Thymus (tissue), 11 donors: ENCODE measurements around the gene TBC1D10A. TPM values are rescaled to one million over a fixed set of nuclear protein-coding genes. Genes with fewer than 3 reads are reported as not detected.

ENCODE experiments used
- DNase-seq, 9 donors: peaks; one replicate each; pipeline ENCODE4 v3.0.0-alpha.2; 2013; ENCODE audit warnings: low spot score in 9 of 9, low read depth in 6 of 9, missing footprints in 1 of 9
- H3K27ac ChIP-seq, 2 donors: one replicate each; pipeline ENCODE4 v1.5.1; 2013; ENCODE audit warnings: control low read depth in 1 of 2, low read depth in 1 of 2, low read length in 1 of 2, mild to moderate bottlenecking in 1 of 2, moderate library complexity in 1 of 2
- H3K27me3 ChIP-seq, 2 donors: one replicate each; pipeline ENCODE4 v1.5.1; 2013; ENCODE audit warnings: low read length in 1 of 2; ENCODE audit not compliant: control insufficient read depth in 2 of 2, insufficient read depth in 1 of 2
- H3K36me3 ChIP-seq, 2 donors: one replicate each; pipeline ENCODE4 v1.5.1; 2013; ENCODE audit warnings: low read length in 1 of 2, mild to moderate bottlenecking in 1 of 2, moderate library complexity in 1 of 2; ENCODE audit not compliant: control insufficient read depth in 2 of 2, insufficient read depth in 2 of 2
- H3K4me1 ChIP-seq, 2 donors: one replicate each; pipeline ENCODE4 v1.5.1; 2013; ENCODE audit warnings: low read length in 2 of 2; ENCODE audit not compliant: control insufficient read depth in 2 of 2, insufficient read depth in 2 of 2
- H3K4me3 ChIP-seq, 2 donors: one replicate each; pipeline ENCODE4 v1.5.1; 2013; ENCODE audit warnings: low read length in 2 of 2, control low read depth in 1 of 2, mild to moderate bottlenecking in 1 of 2
- H3K9me3 ChIP-seq, 2 donors: one replicate each; pipeline ENCODE4 v1.5.1; 2013; ENCODE audit warnings: low read length in 1 of 2, mild to moderate bottlenecking in 1 of 2; ENCODE audit not compliant: control insufficient read depth in 2 of 2, insufficient read depth in 1 of 2
- whole genome bisulfite sequencing: extraction: QIAGEN DNeasy Blood & Tissue Kit; methylation state at CpG from one replicate; pipeline ENCODE4 v1.1.7; 2013; 5-methylcytosine and 5-hydroxymethylcytosine counted together
- polyA plus RNA-seq: library from polyadenylated mRNA; stranded (reverse); fragments of 200-250 nt; gene quantifications from one replicate; pipeline ENCODE4 v1.2.3, GENCODE V29; 2013
- total RNA-seq: library from RNA; stranded (reverse); fragments of 120-200 nt; gene quantifications from one replicate; pipeline ENCODE4 v1.2.4, GENCODE V29; 2013
- donor health status: healthy.

Gene TBC1D10A
- total and polyA plus RNA-seq, 2 donors = 25.6 to 39.0 TPM

DNA sequence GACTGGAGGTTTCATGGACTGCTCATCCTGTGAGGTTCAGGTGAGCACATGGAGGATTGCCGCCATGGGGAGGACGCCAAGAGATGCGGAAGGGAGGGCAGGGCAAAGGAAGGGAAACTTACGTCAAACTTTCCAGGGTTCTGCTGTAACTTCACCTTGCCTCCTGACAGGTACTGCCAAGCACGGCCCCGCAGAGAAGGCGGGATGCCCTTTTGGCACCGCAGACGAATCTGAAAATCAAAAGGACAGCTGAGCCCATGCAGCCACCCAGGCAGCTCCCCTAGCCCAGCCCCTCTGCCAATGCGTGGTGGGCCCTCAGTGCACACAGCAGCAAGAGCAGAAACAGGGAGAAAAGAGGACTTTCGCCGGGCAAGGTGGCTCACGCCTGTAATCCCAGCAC lies 27.4 kb downstream of the TBC1D10A start:
- WGBS = 97% methylated on average over 13 of the region's 13 CpGs
- H3K27me3 ChIP-seq = no peaks in the 10 kb centered on the region
- H3K36me3 ChIP-seq = peaks cover 28 to 75% of the 10 kb centered on the region in 2 donors
- H3K9me3 ChIP-seq = peaks cover 0 to 2% of the 10 kb centered on the region in 2 donors
- H3K4me3 ChIP-seq = no peak overlapping the region
- no peak for DNase-seq
- H3K4me1 ChIP-seq = peaks cover 60 to 92% of the 10 kb centered on the region in 2 donors
- no peak overlapping the region for H3K27ac ChIP-seq

GRCh38 chr22:30297991-30298701 lies 28.6 kb downstream of the TBC1D10A start:
- no peaks in the 10 kb centered on the region for H3K27me3 ChIP-seq
- peaks cover 0 to 2% of the 10 kb centered on the region in 2 donors for H3K9me3 ChIP-seq
- DNase-seq = no peak
- H3K36me3 ChIP-seq = peaks cover 36 to 77% of the 10 kb centered on the region in 2 donors
- H3K4me1 ChIP-seq = peaks cover 56 to 92% of the 10 kb centered on the region in 2 donors
- peak overlapping the region; percentile 54 to 64 for H3K27ac ChIP-seq
- no peak overlapping the region for H3K4me3 ChIP-seq
- WGBS = 97% methylated on average over 9 of the region's 9 CpGs

- H3K36me3 ChIP-seq = peaks cover 43 to 77% of the 10 kb centered on the region in 2 donors
- no peak overlapping the region for H3K4me3 ChIP-seq
- H3K4me1 ChIP-seq = peaks cover 50 to 92% of the 10 kb centered on the region in 2 donors
- H3K27me3 ChIP-seq = no peaks in the 10 kb centered on the region
- peak in 4 of 9 donors; percentile 69 to 84 (median 72) for DNase-seq
- WGBS = 57% methylated on average over 11 of the region's 11 CpGs
- H3K27ac ChIP-seq = peak overlapping the region; percentile 64 to 83
- peaks cover 0 to 2% of the 10 kb centered on the region in 2 donors for H3K9me3 ChIP-seq
Measured at GRCh38 chr22:30297276-30297990, 29.3 kb downstream of the TBC1D10A start.

DNA sequence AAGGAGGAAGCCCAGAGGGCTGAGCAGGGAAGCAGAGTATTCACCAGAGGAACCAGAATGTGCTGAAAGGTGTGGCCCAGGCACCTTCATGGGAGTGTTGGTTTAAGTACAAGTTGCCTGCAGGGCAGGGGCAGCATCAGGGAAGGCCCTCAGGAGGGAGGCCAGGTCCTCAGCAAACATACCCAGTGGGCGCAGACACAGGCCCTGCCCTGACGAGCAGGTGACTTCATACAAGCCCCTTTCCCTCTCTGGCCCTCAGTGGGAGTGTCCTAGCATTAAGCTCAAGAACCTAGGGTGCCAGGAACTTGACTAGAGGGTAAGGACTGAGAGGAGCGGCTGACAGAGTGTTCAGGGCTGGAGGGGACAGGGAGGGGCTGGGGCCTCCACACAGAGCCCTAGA lies 29.9 kb downstream of the TBC1D10A start:
- 84% methylated on average over 3 of the region's 3 CpGs for WGBS
- Histone ChIP-seq H3K27me3 (no peaks in the 10 kb centered on the region), H3K36me3 (peaks cover 49 to 77% of the 10 kb centered on the region in 2 donors), H3K9me3 (peaks cover 0 to 2% of the 10 kb centered on the region in 2 donors), H3K4me3 (no peak overlapping the region), H3K27ac (peak overlapping the region; percentile 64 to 83), H3K4me1 (peaks cover 44 to 92% of the 10 kb centered on the region in 2 donors)
- DNase-seq = no peak

DNA sequence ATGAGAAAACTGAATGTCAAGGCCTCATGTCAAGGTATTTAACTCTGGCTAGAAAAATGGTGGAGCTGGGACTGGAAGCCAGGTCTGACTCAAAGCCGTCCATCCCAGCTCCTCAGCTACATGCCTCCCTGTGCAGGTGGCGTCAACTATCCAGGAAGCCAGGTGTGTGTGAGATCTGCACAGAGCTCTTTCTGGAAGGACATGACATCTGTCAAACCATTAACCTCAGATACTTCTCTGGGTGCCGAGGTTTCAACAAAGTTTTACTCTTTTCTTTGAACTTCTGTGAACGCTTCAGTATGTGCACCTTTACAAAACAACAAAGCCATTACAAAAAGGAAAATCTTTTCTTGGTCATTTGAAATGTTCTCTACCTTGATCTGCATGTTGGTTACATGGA lies 30.4 kb downstream of the TBC1D10A start:
- Histone ChIP-seq H3K27ac (peak overlapping the region; percentile 64), H3K9me3 (peaks cover 0 to 2% of the 10 kb centered on the region in 2 donors), H3K4me3 (no peak overlapping the region), H3K4me1 (peaks cover 40 to 92% of the 10 kb centered on the region in 2 donors), H3K36me3 (peaks cover 52 to 81% of the 10 kb centered on the region in 2 donors), H3K27me3 (no peaks in the 10 kb centered on the region)
- DNase-seq = peak in 3 of 9 donors; percentile 55 to 83 (median 63)
- WGBS = 6% methylated on average over 4 of the region's 4 CpGs

DNA sequence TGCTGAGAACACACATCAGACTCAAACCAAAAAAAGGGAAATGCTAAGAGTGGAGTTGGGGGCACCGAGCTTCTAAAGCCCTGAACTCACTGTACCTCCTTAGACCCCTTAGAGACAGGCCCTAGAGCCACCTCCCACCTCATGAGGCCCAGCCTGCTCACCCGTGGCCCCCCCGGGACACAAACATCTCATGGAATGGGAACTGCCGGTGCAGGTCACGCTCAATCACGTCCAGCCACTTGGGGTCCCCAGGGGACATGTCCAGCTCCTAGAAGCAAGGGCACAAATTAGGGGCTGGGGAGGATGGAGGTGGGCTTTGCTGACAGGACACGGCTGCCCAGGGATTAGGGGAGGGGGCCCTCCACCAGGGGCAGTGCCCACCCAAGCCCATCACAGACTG lies 31.2 kb downstream of the TBC1D10A start:
- peaks cover 0 to 2% of the 10 kb centered on the region in 2 donors for H3K9me3 ChIP-seq
- H3K4me3 ChIP-seq = no peak overlapping the region
- H3K27me3 ChIP-seq = no peaks in the 10 kb centered on the region
- WGBS = 78% methylated on average over 7 of the region's 7 CpGs
- peak overlapping the region in 1 of 2 donors; percentile 75 for H3K27ac ChIP-seq
- peaks cover 44 to 92% of the 10 kb centered on the region in 2 donors for H3K4me1 ChIP-seq
- peaks cover 54 to 78% of the 10 kb centered on the region in 2 donors for H3K36me3 ChIP-seq
- DNase-seq = no peak

DNA sequence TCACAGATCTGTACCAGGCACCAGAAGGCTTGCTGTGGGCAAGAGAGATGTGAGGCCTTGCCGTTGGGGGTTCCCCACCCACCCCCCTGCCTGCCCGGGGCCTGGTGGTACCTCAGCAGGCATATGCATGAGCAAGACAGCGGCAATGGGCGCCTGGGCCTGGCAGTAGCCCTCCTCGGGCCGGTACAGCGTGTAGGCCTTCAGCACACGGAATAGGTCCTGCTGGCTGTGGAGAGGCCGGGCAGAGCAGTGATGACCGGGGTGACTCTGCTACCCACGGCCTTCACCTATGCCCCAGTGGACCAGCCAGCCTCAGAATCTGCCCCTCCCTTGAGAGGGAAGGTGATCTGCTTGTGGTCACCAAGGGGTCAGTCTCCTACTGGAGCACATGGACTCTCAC lies 31.9 kb downstream of the TBC1D10A start:
- Histone ChIP-seq H3K36me3 (peaks cover 49 to 71% of the 10 kb centered on the region in 2 donors), H3K9me3 (peaks cover 0 to 2% of the 10 kb centered on the region in 2 donors), H3K4me3 (no peak overlapping the region), H3K4me1 (peaks cover 50 to 97% of the 10 kb centered on the region in 2 donors), H3K27me3 (no peaks in the 10 kb centered on the region), H3K27ac (no peak overlapping the region)
- DNase-seq = no peak
- 98% methylated on average over 11 of the region's 11 CpGs for WGBS

GRCh38 chr22:30294066-30294465 lies 32.7 kb downstream of the TBC1D10A start:
- peak in 2 of 9 donors; percentile 57 to 77 for DNase-seq
- peaks cover 46 to 66% of the 10 kb centered on the region in 2 donors for H3K36me3 ChIP-seq
- peaks cover 50 to 94% of the 10 kb centered on the region in 2 donors for H3K4me1 ChIP-seq
- 86% methylated on average over 9 of the region's 9 CpGs for whole genome bisulfite sequencing
- H3K27ac ChIP-seq = no peak overlapping the region
- peaks cover 0 to 2% of the 10 kb centered on the region in 2 donors for H3K9me3 ChIP-seq
- H3K4me3 ChIP-seq = no peak overlapping the region
- peaks cover 0 to under 1% of the 10 kb centered on the region in 2 donors for H3K27me3 ChIP-seq

GRCh38 chr22:30293026-30293425 lies 33.7 kb downstream of the TBC1D10A start:
- Histone ChIP-seq H3K27me3 (peaks cover 0 to 6% of the 10 kb centered on the region in 2 donors), H3K4me3 (no peak overlapping the region), H3K4me1 (peaks cover 44 to 94% of the 10 kb centered on the region in 2 donors), H3K9me3 (peaks cover 0 to 2% of the 10 kb centered on the region in 2 donors), H3K27ac (no peak overlapping the region), H3K36me3 (peaks cover 39 to 55% of the 10 kb centered on the region in 2 donors)
- 94% methylated on average over 7 of the region's 7 CpGs for WGBS
- DNase-seq = no peak
